Occipital lobe (tissue), 2 donors: ENCODE measurements around the gene INS. TPM values are rescaled to one million over a fixed set of nuclear protein-coding genes. Genes with fewer than 3 reads are reported as not detected.

Experiments
- DNase-seq: peaks from one replicate; lab custom pipeline; 2025; lab: John Stamatoyannopoulos, UW
- total RNA-seq: library from RNA; depleted of rRNA; stranded (reverse); fragments of >200 nt; gene quantifications from one replicate; pipeline ENCODE4 v1.2.3, GENCODE V29; 2014

Gene INS
- total RNA-seq, 1 donor from 2014 or later: not detected

GRCh38 chr11:2144544-2145248 is 16.3 kb downstream of the INS start:
- no peak for DNase-seq

GRCh38 chr11:2143799-2144543 is 17.0 kb downstream of the INS start:
- no peak for DNase-seq

- no peak for DNase-seq
Observed at GRCh38 chr11:2143477-2143798, 17.6 kb downstream of the INS start.

GRCh38 chr11:2142762-2143202 is 18.2 kb downstream of the INS start:
- DNase-seq: no peak

GRCh38 chr11:2142300-2142759 is 18.7 kb downstream of the INS start:
- DNase-seq: no peak

GRCh38 chr11:2140411-2141400 is 20.3 kb downstream of the INS start:
- no peak for DNase-seq

- DNase-seq: no peak
Observed at GRCh38 chr11:2139621-2140337, 21.2 kb downstream of the INS start.

GRCh38 chr11:2139123-2139521 is 21.9 kb downstream of the INS start, which contains the start of gene IGF2:
IGF2 (minus strand) TSS chr11:2139389; CDS start chr11:2135523, 3,866 bp downstream.
- no peak for DNase-seq

GRCh38 chr11:2138431-2139122 is 22.4 kb downstream of the INS start:
- DNase-seq: no peak

GRCh38 chr11:2138068-2138430 is 23.0 kb downstream of the INS start:
- no peak for DNase-seq

GRCh38 chr11:2137202-2138067 is 23.6 kb downstream of the INS start:
- no peak for DNase-seq

GRCh38 chr11:2136952-2137201 is 24.1 kb downstream of the INS start:
- DNase-seq: no peak

GRCh38 chr11:2136209-2136951 is 24.6 kb downstream of the INS start:
- no peak for DNase-seq

GRCh38 chr11:2135648-2136201 is 25.3 kb downstream of the INS start:
- DNase-seq: no peak

GRCh38 chr11:2135018-2135569 is 25.9 kb downstream of the INS start:
- no peak for DNase-seq

- DNase-seq: no peak
Observed at GRCh38 chr11:2134022-2135010, 26.7 kb downstream of the INS start.
